H1 (cell line): ENCODE data around the gene WEE2. TPM values are rescaled to one million over a fixed set of nuclear protein-coding genes. Genes with fewer than 3 reads are reported as not detected.
A peak's percentile ranks its signal among the peaks of the same experiment; 100 is the strongest.

Experiments
- CTCF ChIA-PET: fragments of 300-600 bp; sonication (Branson Sonifier 250); formaldehyde crosslinking; loops from one replicate; lab custom pipeline; 2021; ENCODE audit not compliant: partially characterized antibody; lab: Charles Lee
- POLR2A ChIA-PET: fragments of 300-600 bp; sonication (Branson Sonifier 250); formaldehyde crosslinking; loops from one replicate; lab custom pipeline; 2021; ENCODE audit warnings: inconsistent platforms; ENCODE audit not compliant: partially characterized antibody; lab: Charles Lee
- DNase-seq, 2 experiments: peaks; one replicate each; pipeline versions ENCODE4 v3.0.0 to v3.0.0-alpha.2; 2010 to 2022; ENCODE audit warnings: low spot score in 2 of 2, low read depth in 1 of 2, mixed read lengths in 1 of 2
- FAIRE-seq: peaks from 2 replicates; lab custom pipeline; 2011; peaks lifted over from hg19 to GRCh38; lab: Jason Lieb, UNC
- H2AFZ ChIP-seq: 2 replicates; pipeline ENCODE4 v1.8.1; 2012; ENCODE audit warnings: low read length, inconsistent platforms
- H2AK5ac ChIP-seq: 2 replicates; pipeline ENCODE4 v1.6.1; 2013; ENCODE audit warnings: low read depth, low read length
- H2BK120ac ChIP-seq: replicated peaks from 2 replicates; pipeline ENCODE3; 2013; ENCODE audit warnings: low read depth, low read length, inconsistent platforms
- H2BK12ac ChIP-seq: 2 replicates; pipeline ENCODE4 v1.6.1; 2013; ENCODE audit warnings: low read depth, low read length
- H2BK15ac ChIP-seq: 2 replicates; pipeline ENCODE4 v1.6.1; 2013; ENCODE audit warnings: low read length
- H2BK20ac ChIP-seq: 2 replicates; pipeline ENCODE4 v1.6.1; 2013; ENCODE audit warnings: low read length
- H2BK5ac ChIP-seq: 2 replicates; pipeline ENCODE4 v1.6.1; 2013; ENCODE audit warnings: low read depth, low read length
- H3K14ac ChIP-seq: 2 replicates; pipeline ENCODE4 v1.6.1; 2013; ENCODE audit warnings: inconsistent platforms; ENCODE audit not compliant: insufficient read length
- H3K18ac ChIP-seq: 2 replicates; pipeline ENCODE4 v1.6.1; 2013; ENCODE audit warnings: low read length; ENCODE audit errors: extremely low read depth
- H3K23ac ChIP-seq: 2 replicates; pipeline ENCODE4 v1.6.1; 2013; ENCODE audit warnings: inconsistent platforms; ENCODE audit not compliant: insufficient read length
- H3K23me2 ChIP-seq: 2 replicates; pipeline ENCODE4 v1.6.1; 2013; ENCODE audit warnings: low read depth, low read length
- H3K27ac ChIP-seq: 2 replicates; pipeline ENCODE4 v1.6.1; 2011; ENCODE audit warnings: low read depth, low read length, inconsistent platforms
- H3K27me3 ChIP-seq, 4 experiments: replicated peaks in 1 of 4; 1 replicate in 1 of 4; 2 replicates in 3 of 4; pipeline versions ENCODE4 v1.6.1 to v1.8.1; 2011 to 2013; ENCODE audit warnings: low read length in 3 of 4, mild to moderate bottlenecking in 3 of 4, inconsistent platforms in 2 of 4, mixed read lengths in 2 of 4, moderate library complexity in 1 of 4; ENCODE audit not compliant: control insufficient read depth in 3 of 4, insufficient read depth in 3 of 4; ENCODE audit errors: extremely low read depth in 1 of 4
- H3K36me3 ChIP-seq, 4 experiments: 2 replicates each; pipeline versions ENCODE4 v1.6.1 to v1.8.1; 2011 to 2013; ENCODE audit warnings: mild to moderate bottlenecking in 4 of 4, low read length in 3 of 4, moderate library complexity in 2 of 4, control low read depth in 1 of 4, inconsistent platforms in 1 of 4; ENCODE audit not compliant: insufficient read depth in 4 of 4, control insufficient read depth in 2 of 4
- H3K4ac ChIP-seq: replicated peaks from 2 replicates; pipeline ENCODE3; 2013; ENCODE audit warnings: low read length, low read depth, mixed read lengths, inconsistent platforms; ENCODE audit not compliant: insufficient read length
- H3K4me1 ChIP-seq, 4 experiments: replicated peaks in 1 of 4; 1 replicate in 1 of 4; 2 replicates in 3 of 4; pipeline versions ENCODE4 v1.6.1 to v1.8.1; 2011 to 2013; ENCODE audit warnings: low read length in 3 of 4, inconsistent platforms in 2 of 4, mixed read lengths in 1 of 4; ENCODE audit not compliant: insufficient read depth in 4 of 4, control insufficient read depth in 3 of 4
- H3K4me2 ChIP-seq, 2 experiments: 2 replicates each; pipeline versions ENCODE4 v1.6.1 to v1.8.1; 2011 to 2013; ENCODE audit warnings: low read depth in 2 of 2, low read length in 2 of 2, control low read depth in 1 of 2, inconsistent platforms in 1 of 2, mild to moderate bottlenecking in 1 of 2; ENCODE audit not compliant: insufficient read depth in 1 of 2
- H3K4me3 ChIP-seq, 4 experiments: fragments of 200-600, 300-600 bp in 1 of 4; sonication (generic), shearing (Covaris generic), sonication (Bioruptor Twin) in 1 of 4; 2 replicates each; pipeline versions ENCODE4 v1.5.1 to v1.8.1; 2011 to 2016; ENCODE audit warnings: low read length in 4 of 4, low read depth in 3 of 4, control low read depth in 2 of 4, inconsistent platforms in 2 of 4, mild to moderate bottlenecking in 2 of 4, mixed read lengths in 1 of 4, moderate library complexity in 1 of 4; ENCODE audit not compliant: insufficient read depth in 2 of 4; ENCODE audit errors: extremely low read depth in 1 of 4
- H3K56ac ChIP-seq: replicated peaks from 2 replicates; pipeline ENCODE3; 2013; ENCODE audit warnings: low read depth, mild to moderate bottlenecking, mixed read lengths, low read length, inconsistent platforms; ENCODE audit not compliant: insufficient read length
- H3K79me1 ChIP-seq: 2 replicates; pipeline ENCODE4 v1.6.1; 2013; ENCODE audit warnings: low read depth, low read length, control low read depth
- H3K79me2 ChIP-seq, 2 experiments: 2 replicates each; pipeline versions ENCODE4 v1.6.1 to v1.8.1; 2012 to 2013; ENCODE audit warnings: low read length in 2 of 2, mild to moderate bottlenecking in 2 of 2, inconsistent platforms in 1 of 2; ENCODE audit not compliant: insufficient read depth in 2 of 2, control insufficient read depth in 1 of 2
- H3K9ac ChIP-seq, 4 experiments: replicated peaks in 1 of 4; 1 replicate in 1 of 4; 2 replicates in 3 of 4; pipeline versions ENCODE4 v1.6.1 to v1.8.1; 2011 to 2013; ENCODE audit warnings: low read depth in 3 of 4, low read length in 3 of 4, control low read depth in 2 of 4, mild to moderate bottlenecking in 2 of 4, moderate library complexity in 2 of 4, inconsistent platforms in 1 of 4; ENCODE audit errors: extremely low read depth in 1 of 4
- H3K9me3 ChIP-seq, 2 experiments: 2 replicates each; pipeline versions ENCODE4 v1.6.1 to v1.8.1; 2012 to 2013; ENCODE audit warnings: mild to moderate bottlenecking in 2 of 2, moderate library complexity in 2 of 2, control low read depth in 1 of 2, inconsistent platforms in 1 of 2, low read depth in 1 of 2, low read length in 1 of 2, mixed read lengths in 1 of 2; ENCODE audit not compliant: insufficient read depth in 2 of 2
- H4K20me1 ChIP-seq, 2 experiments: replicated peaks in 1 of 2; 2 replicates each; pipeline versions ENCODE3 to v1.8.1; 2011 to 2013; ENCODE audit warnings: inconsistent platforms in 2 of 2, low read length in 2 of 2, mild to moderate bottlenecking in 1 of 2; ENCODE audit not compliant: insufficient read depth in 2 of 2, control insufficient read depth in 1 of 2
- H4K5ac ChIP-seq: 2 replicates; pipeline ENCODE4 v1.6.1; 2013; ENCODE audit warnings: low read length, low read depth, mixed read lengths, inconsistent platforms; ENCODE audit not compliant: insufficient read length
- H4K8ac ChIP-seq: 2 replicates; pipeline ENCODE4 v1.8.0; 2013; ENCODE audit warnings: mild to moderate bottlenecking, moderate library complexity, low read length, inconsistent platforms; ENCODE audit not compliant: insufficient read depth; ENCODE audit errors: extremely low read depth
- H4K91ac ChIP-seq: replicated peaks from 2 replicates; pipeline ENCODE3; 2013; ENCODE audit warnings: low read length, mixed read lengths, inconsistent platforms; ENCODE audit not compliant: insufficient read length
- CBX5 ChIP-seq: fragments of 300-800, 300-1000 bp; sonication (generic); IDR thresholded peaks from 2 replicates; pipeline ENCODE4 v1.7.1; 2016; ENCODE audit warnings: antibody characterized with exemption, low read length, low read depth
- MAX ChIP-seq: IDR thresholded peaks from 2 replicates; pipeline ENCODE4 v1.6.1; 2012; ENCODE audit warnings: inconsistent platforms
- WGBS, 2 experiments: shearing (Covaris generic) in 1 of 2; methylation state at CpG; one replicate each; pipeline versions ENCODE4 v1.1.6 to v1.1.7; 2013 to 2015; ENCODE audit warnings: low lambda C conversion rate in 2 of 2, mixed read lengths in 2 of 2, inconsistent platforms in 1 of 2, low coverage in 1 of 2, missing lambda C conversion rate in 1 of 2; ENCODE audit not compliant: insufficient replicate concordance in 2 of 2, insufficient coverage in 1 of 2, insufficient read length in 1 of 2; ENCODE audit errors: extremely low coverage in 1 of 2, missing lambda C conversion rate in 1 of 2; 5-methylcytosine and 5-hydroxymethylcytosine counted together
- polyA plus RNA-seq, 7 experiments: library from polyadenylated mRNA; depleted of rRNA in 3 of 7; stranded (reverse) in 5 of 7; unstranded in 2 of 7; fragments of >200 nt in 5 of 7; fragments of 200-250 nt in 2 of 7; gene quantifications; 1 replicate in 5 of 7; 2 replicates in 1 of 7; 4 replicates in 1 of 7; pipeline versions ENCODE4 v1.2.1 to v1.2.3, GENCODE V29; 2011 to 2013; ENCODE audit warnings: missing spikeins in 2 of 7, mixed read lengths in 2 of 7
- total RNA-seq: library from RNA; stranded (reverse); fragmentation: NEBNext Ultra II Directional; extraction: Animal tissue kit (Norgen Biotek cat#: 25700); gene quantifications from 2 replicates; pipeline ENCODE4 v1.2.1, GENCODE V29; 2021
- TF ChIP-seq, protein P1 (sequence below), 3 experiments: IDR thresholded peaks; 1 replicate in 2 of 3; 2 replicates in 1 of 3; pipeline versions ENCODE4 v1.5.1 to v1.6.1; 2011; ENCODE audit warnings: low read length in 3 of 3, mild to moderate bottlenecking in 3 of 3, inconsistent platforms in 2 of 3, low read depth in 1 of 3, moderate library complexity in 1 of 3; ENCODE audit not compliant: insufficient read depth in 1 of 3; ENCODE audit errors: control extremely low read depth in 1 of 3

The WEE2 gene
- total and polyA plus RNA-seq, 2 of the 8 experiments (the other 6 are each of a cell fraction or from before 2014, with no cell fraction given): 0.02 TPM; not detected in 1

GRCh38 chr7:141700296-141700847 lies 7.8 kb upstream of the WEE2 start:
- Histone ChIP-seq H3K18ac (no peak overlapping the region), H3K23me2 (peaks cover 3% of the 10 kb centered on the region; the same call in 1 of the 2 replicates), H4K5ac (no peak overlapping the region), H3K23ac (no peak overlapping the region), H4K20me1 (peaks cover 0 to 4% of the 10 kb centered on the region in 2 experiments), H3K79me2 (peaks cover 0 to 53% of the 10 kb centered on the region in 2 experiments; a peak in 2 of 4 replicates), H2AFZ (no peak overlapping the region), H3K27me3 (peaks cover 0 to 8% (median 5%) of the 10 kb centered on the region in 4 experiments; a peak in 3 of 7 replicates), H2BK20ac (no peak overlapping the region), H3K56ac (no peak overlapping the region), H3K9ac (peak overlapping the region in 1 of 4 experiments; percentile 10; a peak in 1 of 7 replicates), H2BK12ac (no peak overlapping the region), H4K8ac (no peak overlapping the region), H2BK15ac (no peak overlapping the region), H3K4ac (no peak overlapping the region), H3K79me1 (peaks cover 2% of the 10 kb centered on the region; the same call in 1 of the 2 replicates), H3K4me1 (peaks cover 0 to 16% (median 11%) of the 10 kb centered on the region in 4 experiments; a peak in 6 of 7 replicates), H2BK120ac (no peak overlapping the region), H4K91ac (no peak overlapping the region), H3K4me2 (peak overlapping the region; percentile 86 to 93), H3K14ac (no peak overlapping the region), H2BK5ac (no peak overlapping the region), H2AK5ac (no peak overlapping the region), H3K9me3 (no peaks in the 10 kb centered on the region), H3K27ac (no peak overlapping the region), H3K4me3 (peak overlapping the region; percentile 59 to 73 (median 64); a peak in 7 of 8 replicates), H3K36me3 (no peaks in the 10 kb centered on the region; a peak in 1 of 8 replicates)
- TF ChIP-seq, protein P1, sequence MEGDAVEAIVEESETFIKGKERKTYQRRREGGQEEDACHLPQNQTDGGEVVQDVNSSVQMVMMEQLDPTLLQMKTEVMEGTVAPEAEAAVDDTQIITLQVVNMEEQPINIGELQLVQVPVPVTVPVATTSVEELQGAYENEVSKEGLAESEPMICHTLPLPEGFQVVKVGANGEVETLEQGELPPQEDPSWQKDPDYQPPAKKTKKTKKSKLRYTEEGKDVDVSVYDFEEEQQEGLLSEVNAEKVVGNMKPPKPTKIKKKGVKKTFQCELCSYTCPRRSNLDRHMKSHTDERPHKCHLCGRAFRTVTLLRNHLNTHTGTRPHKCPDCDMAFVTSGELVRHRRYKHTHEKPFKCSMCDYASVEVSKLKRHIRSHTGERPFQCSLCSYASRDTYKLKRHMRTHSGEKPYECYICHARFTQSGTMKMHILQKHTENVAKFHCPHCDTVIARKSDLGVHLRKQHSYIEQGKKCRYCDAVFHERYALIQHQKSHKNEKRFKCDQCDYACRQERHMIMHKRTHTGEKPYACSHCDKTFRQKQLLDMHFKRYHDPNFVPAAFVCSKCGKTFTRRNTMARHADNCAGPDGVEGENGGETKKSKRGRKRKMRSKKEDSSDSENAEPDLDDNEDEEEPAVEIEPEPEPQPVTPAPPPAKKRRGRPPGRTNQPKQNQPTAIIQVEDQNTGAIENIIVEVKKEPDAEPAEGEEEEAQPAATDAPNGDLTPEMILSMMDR (IDR thresholded peaks at IDR 0.05; ENCODE audit: control extremely low read depth in 1 of 3, insufficient read depth in 1 of 3, low read depth in 1 of 3, low read length in 3 of 3): no peak
- TF ChIP-seq CBX5: no peak
- TF ChIP-seq MAX: no peak
- DNase-seq (no peak), FAIRE-seq (no peak)
- WGBS, 2 experiments: 79% methylated on average over 4 of the region's 5 CpGs; no CpG with 5 or more reads in 1 of the 2 experiments
- CTCF ChIA-PET: interaction anchor here (0.7 to 1.6 kb wide), 6 partner anchors 9 to 46 kb away, joined by 3 to 6 read pairs (median 3); no protein-coding TSS in a partner anchor
- POLR2A ChIA-PET: interaction anchor here (0.6 to 3.6 kb wide), 7 partner anchors 8 to 40 kb away, joined by 3 to 16 read pairs (median 4); partner anchors contain the start of gene SSBP1
